H9 (cell line): Measurements from ENCODE around the gene TSNAXIP1. TPM values are rescaled to one million over a fixed set of nuclear protein-coding genes. Genes with fewer than 3 reads are reported as not detected.

Experiments used
- DNase-seq: peaks from one replicate; pipeline ENCODE4 v3.0.0-alpha.2; 2017
- H2AFZ ChIP-seq: one replicate; pipeline ENCODE4 v1.6.1; 2013; ENCODE audit warnings: mild to moderate bottlenecking, low read length, control low read depth, moderate library complexity
- H2AK5ac ChIP-seq: 2 replicates; pipeline ENCODE4 v1.6.1; 2013; ENCODE audit warnings: low read length, control low read depth, mixed read lengths; ENCODE audit not compliant: insufficient read length
- H2BK120ac ChIP-seq: one replicate; pipeline ENCODE4 v1.6.1; 2013; ENCODE audit warnings: low read depth, mild to moderate bottlenecking, low read length, control low read depth, inconsistent platforms; ENCODE audit not compliant: poor library complexity, severe bottlenecking
- H2BK12ac ChIP-seq: 2 replicates; pipeline ENCODE4 v1.6.1; 2013; ENCODE audit warnings: low read length, control low read depth, mixed read lengths, low read depth; ENCODE audit not compliant: insufficient read length
- H2BK15ac ChIP-seq: 2 replicates; pipeline ENCODE4 v1.6.1; 2013; ENCODE audit warnings: low read depth, low read length, control low read depth
- H2BK20ac ChIP-seq: one replicate; pipeline ENCODE4 v1.6.1; 2013; ENCODE audit warnings: low read depth, mild to moderate bottlenecking, low read length, control low read depth, inconsistent platforms; ENCODE audit not compliant: poor library complexity, severe bottlenecking
- H2BK5ac ChIP-seq: 2 replicates; pipeline ENCODE4 v1.6.1; 2013; ENCODE audit warnings: low read length, control low read depth, mixed read lengths; ENCODE audit not compliant: insufficient read length
- H3K14ac ChIP-seq: 2 replicates; pipeline ENCODE4 v1.6.1; 2013; ENCODE audit warnings: low read length, control low read depth; ENCODE audit not compliant: insufficient read depth
- H3K18ac ChIP-seq: 2 replicates; pipeline ENCODE4 v1.6.1; 2013; ENCODE audit warnings: low read depth, mild to moderate bottlenecking, mixed read lengths, low read length, control low read depth; ENCODE audit not compliant: insufficient read length
- H3K23ac ChIP-seq: 2 replicates; pipeline ENCODE4 v1.6.1; 2013; ENCODE audit warnings: low read length, control low read depth, mixed read lengths, low read depth; ENCODE audit not compliant: insufficient read length
- H3K23me2 ChIP-seq: 2 replicates; pipeline ENCODE4 v1.6.1; 2013; ENCODE audit warnings: low read depth, mild to moderate bottlenecking, mixed read lengths, low read length, control low read depth; ENCODE audit not compliant: insufficient read length, poor library complexity, severe bottlenecking
- H3K27ac ChIP-seq: 2 replicates; pipeline ENCODE4 v1.5.1; 2013; ENCODE audit warnings: low read length, control low read depth, mixed read lengths, low read depth; ENCODE audit not compliant: insufficient read length
- H3K27me3 ChIP-seq: 2 replicates; pipeline ENCODE4 v1.6.1; 2013; ENCODE audit warnings: low read length, control low read depth, inconsistent platforms; ENCODE audit not compliant: insufficient read depth
- H3K4ac ChIP-seq: 2 replicates; pipeline ENCODE4 v1.6.1; 2013; ENCODE audit warnings: low read depth, mild to moderate bottlenecking, control low read depth, inconsistent platforms, low read length, moderate library complexity
- H3K4me1 ChIP-seq: 2 replicates; pipeline ENCODE4 v1.6.1; 2013; ENCODE audit warnings: low read length, control low read depth, inconsistent platforms; ENCODE audit not compliant: insufficient read depth
- H3K4me2 ChIP-seq: 2 replicates; pipeline ENCODE4 v1.6.1; 2013; ENCODE audit warnings: low read length, control low read depth, mixed read lengths; ENCODE audit not compliant: insufficient read length, insufficient read depth
- H3K56ac ChIP-seq: 2 replicates; pipeline ENCODE4 v1.6.1; 2013; ENCODE audit warnings: low read depth, mild to moderate bottlenecking, mixed read lengths, low read length, control low read depth; ENCODE audit not compliant: insufficient read length
- H3K79me1 ChIP-seq: 2 replicates; pipeline ENCODE4 v1.6.1; 2013; ENCODE audit warnings: low read depth, mild to moderate bottlenecking, moderate library complexity, low read length, control low read depth, inconsistent platforms; ENCODE audit not compliant: insufficient read depth, poor library complexity, severe bottlenecking
- H3K79me2 ChIP-seq: 2 replicates; pipeline ENCODE4 v1.6.1; 2013; ENCODE audit warnings: low read length, control low read depth, inconsistent platforms; ENCODE audit not compliant: insufficient read depth
- H3K9ac ChIP-seq: 2 replicates; pipeline ENCODE4 v1.6.1; 2013; ENCODE audit warnings: low read length, control low read depth, mixed read lengths; ENCODE audit not compliant: insufficient read length; ENCODE audit errors: extremely low read depth
- H3K9me3 ChIP-seq: one replicate; pipeline ENCODE4 v1.6.1; 2013; ENCODE audit warnings: low read depth, low read length, inconsistent platforms; ENCODE audit not compliant: control insufficient read depth
- H3T11ph ChIP-seq: one replicate; pipeline ENCODE4 v1.6.1; 2013; ENCODE audit warnings: mild to moderate bottlenecking, low read length, control low read depth, inconsistent platforms
- H4K20me1 ChIP-seq: one replicate; pipeline ENCODE4 v1.6.1; 2013; ENCODE audit not compliant: control insufficient read depth, insufficient read length, insufficient read depth
- H4K5ac ChIP-seq: 2 replicates; pipeline ENCODE4 v1.6.1; 2013; ENCODE audit warnings: low read depth, mild to moderate bottlenecking, mixed read lengths, low read length, control low read depth; ENCODE audit not compliant: insufficient read length
- H4K8ac ChIP-seq: replicated peaks from 2 replicates; pipeline ENCODE4 v1.6.1; 2013; ENCODE audit warnings: low read length, control low read depth, mixed read lengths, low read depth; ENCODE audit not compliant: insufficient read length
- H4K91ac ChIP-seq: 2 replicates; pipeline ENCODE4 v1.6.1; 2013; ENCODE audit warnings: low read depth, mild to moderate bottlenecking, moderate library complexity, mixed read lengths, low read length, control low read depth; ENCODE audit not compliant: insufficient read length
- H3K27ac Mint-ChIP-seq, 3 experiments: 2 replicates in 2 of 3; 3 replicates in 1 of 3; pipeline ENCODE4 v1.8.0; 2020 to 2021; ENCODE audit warnings: mixed read lengths in 3 of 3, mild to moderate bottlenecking in 1 of 3, moderate library complexity in 1 of 3
- H3K27me3 Mint-ChIP-seq: 2 replicates; pipeline ENCODE4 v1.8.0; 2021; ENCODE audit warnings: low read depth, mild to moderate bottlenecking, moderate library complexity, mixed read lengths
- H3K36me3 Mint-ChIP-seq, 3 experiments: 2 replicates in 2 of 3; 3 replicates in 1 of 3; pipeline ENCODE4 v1.8.0; 2020 to 2021; ENCODE audit warnings: low read depth in 3 of 3, mixed read lengths in 3 of 3; ENCODE audit not compliant: insufficient read depth in 1 of 3
- H3K4me1 Mint-ChIP-seq, 2 experiments: 2 replicates each; pipeline ENCODE4 v1.8.0; 2020; ENCODE audit warnings: mixed read lengths in 2 of 2
- H3K4me3 Mint-ChIP-seq, 2 experiments: 2 replicates in 1 of 2; 3 replicates in 1 of 2; pipeline ENCODE4 v1.8.0; 2020 to 2021; ENCODE audit warnings: mild to moderate bottlenecking in 2 of 2, mixed read lengths in 2 of 2, moderate library complexity in 1 of 2
- H3K9me3 Mint-ChIP-seq, 2 experiments: 2 replicates in 1 of 2; 3 replicates in 1 of 2; pipeline ENCODE4 v1.8.0; 2020; ENCODE audit warnings: mild to moderate bottlenecking in 2 of 2, mixed read lengths in 2 of 2, moderate library complexity in 1 of 2
- WGBS: extraction: QIAGEN DNeasy Blood & Tissue Kit; methylation state at CpG from one replicate; pipeline ENCODE4 v1.1.7; 2013; ENCODE audit warnings: missing lambda C conversion rate, low lambda C conversion rate, mixed read lengths; ENCODE audit not compliant: insufficient read length; ENCODE audit errors: extremely low coverage; 5-methylcytosine and 5-hydroxymethylcytosine counted together
- total RNA-seq: library from RNA; stranded (reverse); gene quantifications from 2 replicates; pipeline ENCODE4 v1.2.1, GENCODE V29; 2021
- TF ChIP-seq, protein P1 (sequence below): fragments of 200-600 bp; sonication (generic); conservative IDR thresholded peaks from 3 replicates; pipeline ENCODE4 v1.8.0; 2021; ENCODE audit warnings: antibody characterized with exemption, mild to moderate bottlenecking

TSNAXIP1 gene
- total RNA-seq, 1 experiment from 2014 or later, result 1.3 TPM

DNA sequence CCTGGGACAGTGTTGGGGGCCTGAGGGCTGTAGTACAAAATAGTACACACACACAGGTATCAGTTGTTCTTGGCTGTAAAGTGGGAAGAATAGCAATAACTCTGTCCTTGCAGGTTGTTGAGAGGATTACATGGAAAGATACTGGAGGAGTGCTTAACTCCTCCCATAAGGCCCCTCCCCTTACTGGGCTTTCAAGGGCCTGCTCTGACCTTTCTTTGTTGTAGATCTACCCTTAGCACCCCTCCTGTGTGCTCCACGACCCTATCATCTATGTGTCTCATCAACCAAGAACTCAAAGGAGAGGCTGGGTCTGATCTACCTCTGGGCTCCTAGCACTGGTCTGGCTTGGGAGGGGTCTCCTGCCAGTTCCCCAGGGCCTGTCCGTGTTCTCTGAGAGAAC lies 57.9 kb downstream of the TSNAXIP1 start:
- Histone ChIP-seq H3K18ac (no peak overlapping the region), H3K9me3 (no peaks in the 10 kb centered on the region), H2BK20ac (no peak overlapping the region), H3K56ac (no peak overlapping the region), H3K4me2 (no peak overlapping the region), H3K79me1 (peaks cover 3% of the 10 kb centered on the region), H3K9ac (no peak overlapping the region), H4K5ac (no peak overlapping the region), H3K23ac (no peak overlapping the region), H2BK120ac (no peak overlapping the region), H2BK12ac (no peak overlapping the region), H3K4ac (no peak overlapping the region), H4K20me1 (peaks cover 3% of the 10 kb centered on the region), H3K27ac (no peak overlapping the region), H2BK5ac (no peak overlapping the region), H3K14ac (no peak overlapping the region), H3K79me2 (peaks cover 9% of the 10 kb centered on the region; the same call in 1 of the 2 replicates), H4K8ac (no peak overlapping the region), H3K23me2 (no peaks in the 10 kb centered on the region), H2AFZ (no peak overlapping the region), H3T11ph (no peak overlapping the region), H3K4me1 (no peaks in the 10 kb centered on the region), H3K27me3 (no peaks in the 10 kb centered on the region), H4K91ac (no peak overlapping the region), H2BK15ac (no peak overlapping the region), H2AK5ac (no peak overlapping the region)
- no peaks in the 10 kb centered on the region for H3K27me3 Mint-ChIP-seq
- DNase-seq, result no peak
- H3K4me3 Mint-ChIP-seq, result no peak overlapping the region; a peak in 1 of 5 replicates
- peak overlapping the region in 2 of 3 experiments; percentile 20 to 26; a peak in 3 of 7 replicates for H3K27ac Mint-ChIP-seq
- H3K4me1 Mint-ChIP-seq, result peaks cover 13 to 21% of the 10 kb centered on the region in 2 experiments; a peak in 3 of 4 replicates
- H3K36me3 Mint-ChIP-seq, result peaks cover 27 to 65% (median 59%) of the 10 kb centered on the region in 3 experiments
- TF ChIP-seq, protein P1, sequence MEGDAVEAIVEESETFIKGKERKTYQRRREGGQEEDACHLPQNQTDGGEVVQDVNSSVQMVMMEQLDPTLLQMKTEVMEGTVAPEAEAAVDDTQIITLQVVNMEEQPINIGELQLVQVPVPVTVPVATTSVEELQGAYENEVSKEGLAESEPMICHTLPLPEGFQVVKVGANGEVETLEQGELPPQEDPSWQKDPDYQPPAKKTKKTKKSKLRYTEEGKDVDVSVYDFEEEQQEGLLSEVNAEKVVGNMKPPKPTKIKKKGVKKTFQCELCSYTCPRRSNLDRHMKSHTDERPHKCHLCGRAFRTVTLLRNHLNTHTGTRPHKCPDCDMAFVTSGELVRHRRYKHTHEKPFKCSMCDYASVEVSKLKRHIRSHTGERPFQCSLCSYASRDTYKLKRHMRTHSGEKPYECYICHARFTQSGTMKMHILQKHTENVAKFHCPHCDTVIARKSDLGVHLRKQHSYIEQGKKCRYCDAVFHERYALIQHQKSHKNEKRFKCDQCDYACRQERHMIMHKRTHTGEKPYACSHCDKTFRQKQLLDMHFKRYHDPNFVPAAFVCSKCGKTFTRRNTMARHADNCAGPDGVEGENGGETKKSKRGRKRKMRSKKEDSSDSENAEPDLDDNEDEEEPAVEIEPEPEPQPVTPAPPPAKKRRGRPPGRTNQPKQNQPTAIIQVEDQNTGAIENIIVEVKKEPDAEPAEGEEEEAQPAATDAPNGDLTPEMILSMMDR, result no peak
- WGBS, result no CpG with 5 or more reads among the region's 2 CpGs
- no peaks in the 10 kb centered on the region for H3K9me3 Mint-ChIP-seq
